Hematopoietic multipotent progenitor cell treated with erythropoietin and hydrocortisone succinate and interleukin-3 and kit ligand, for 4 days (in vitro differentiated cells): ENCODE results near the gene ARL10.

Experiments
- DNase-seq: peaks from one replicate; pipeline ENCODE4 v3.0.0-alpha.2; 2015

Gene ARL10

GRCh38 chr5:176362233-176362490 lies 3.1 kb upstream of the ARL10 start:
- no peak for DNase-seq

DNA sequence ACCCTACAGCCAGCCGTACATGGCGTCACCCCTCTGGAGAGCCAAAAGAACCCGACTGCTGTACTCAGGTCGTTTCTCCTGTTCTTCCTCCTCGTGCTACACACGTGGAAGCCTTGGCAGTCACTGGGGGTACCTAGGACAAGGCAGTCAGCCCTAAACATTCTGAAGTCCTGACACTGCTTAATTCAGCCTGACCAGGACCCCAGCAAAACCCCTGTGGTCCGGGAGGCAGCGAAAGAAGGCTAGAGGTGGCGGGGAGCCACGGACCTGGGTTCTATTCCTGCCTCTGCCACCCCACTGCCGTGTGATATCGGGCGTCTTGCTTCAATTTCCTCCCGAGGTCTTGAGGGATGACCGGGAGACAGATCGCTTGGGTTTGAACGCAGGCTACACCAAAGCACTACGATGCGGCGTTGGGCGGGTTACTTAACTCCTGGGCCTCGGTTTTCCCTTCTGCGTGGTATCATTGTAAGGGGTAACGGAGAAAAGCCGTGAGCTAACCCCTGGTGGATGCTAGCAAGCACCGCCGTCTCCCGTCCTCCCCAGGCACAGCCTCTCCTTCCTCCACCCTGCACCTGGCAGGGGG lies 429 bp upstream of the ARL10 start:
- DNase-seq: no peak

- no peak for DNase-seq
Measured at GRCh38 chr5:176366232-176366894, 1.1 kb downstream of the ARL10 start.

- DNase-seq: no peak
Measured at GRCh38 chr5:176368726-176369125, 3.4 kb downstream of the ARL10 start.

DNA sequence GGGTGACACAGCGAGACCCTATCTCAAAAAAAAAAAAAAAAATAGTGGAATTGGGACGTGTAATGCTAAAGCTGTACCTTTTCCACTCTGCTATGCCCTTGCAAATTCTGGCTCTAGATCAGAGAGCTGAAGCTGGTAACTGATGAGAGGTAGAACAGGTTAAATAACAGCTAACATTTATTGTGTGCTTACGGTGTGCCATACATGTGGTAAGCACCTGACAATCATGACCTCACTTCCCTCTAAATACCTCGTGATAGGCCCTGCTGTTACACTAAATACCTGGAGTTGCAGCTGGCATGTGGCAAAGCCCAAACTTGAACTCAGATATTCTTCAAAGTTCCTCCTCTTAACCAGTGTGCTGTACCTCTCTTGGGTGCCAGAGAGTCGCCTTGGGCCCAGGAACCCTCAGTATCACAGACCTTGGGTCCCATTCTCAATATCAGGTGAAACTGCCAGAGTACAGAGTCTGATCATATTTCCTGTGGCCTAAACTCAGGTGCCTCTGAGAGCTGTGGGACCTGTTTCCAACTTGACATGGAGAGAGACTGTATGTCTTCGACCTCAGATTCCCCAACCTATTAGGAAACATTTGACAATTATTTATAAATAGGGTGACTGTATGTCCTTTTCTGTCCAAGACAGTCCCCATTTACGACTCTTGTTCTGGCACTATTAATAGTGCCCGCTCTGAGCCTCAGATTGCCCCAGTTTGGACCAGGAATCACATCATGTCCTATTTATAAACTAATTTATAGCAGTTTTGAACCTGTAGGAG lies 4.8 kb downstream of the ARL10 start:
- DNase-seq: no peak

GRCh38 chr5:176371621-176372539 lies 6.6 kb downstream of the ARL10 start:
- no peak for DNase-seq

DNA sequence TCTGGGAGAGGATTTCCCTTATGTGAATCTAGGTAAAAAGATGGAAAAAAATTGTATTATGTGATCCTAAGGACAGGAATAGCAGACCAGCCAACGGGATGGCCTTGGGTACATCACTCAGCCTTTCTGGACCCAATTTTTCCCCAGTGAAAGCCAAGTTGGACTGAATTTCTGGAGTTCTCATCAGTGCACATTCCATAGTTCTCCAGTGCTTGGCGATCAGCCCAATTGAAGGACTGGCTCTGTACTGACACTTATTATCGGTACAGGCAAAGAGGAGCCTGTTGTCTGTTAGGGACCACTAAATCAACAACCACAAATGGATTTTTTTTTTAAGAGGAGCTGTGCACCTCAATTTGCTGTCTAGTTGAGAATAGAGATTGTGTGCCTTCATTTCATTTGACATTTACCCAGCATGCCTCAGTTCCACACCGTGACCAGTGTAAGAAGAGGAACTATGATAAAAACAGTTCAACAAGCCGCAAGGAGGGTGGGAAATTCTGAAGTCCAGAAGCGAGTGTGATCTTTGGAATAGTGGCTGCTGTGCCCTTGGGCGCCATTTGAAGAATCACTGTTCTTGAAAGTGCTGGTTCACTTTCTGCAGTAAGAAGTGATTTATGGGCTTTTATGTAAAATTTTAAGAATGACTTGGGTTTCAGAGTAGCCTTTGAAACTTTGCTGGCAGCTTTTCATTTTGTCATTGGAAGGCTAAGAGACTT lies 8.0 kb downstream of the ARL10 start:
- peak; percentile 75 for DNase-seq

DNA sequence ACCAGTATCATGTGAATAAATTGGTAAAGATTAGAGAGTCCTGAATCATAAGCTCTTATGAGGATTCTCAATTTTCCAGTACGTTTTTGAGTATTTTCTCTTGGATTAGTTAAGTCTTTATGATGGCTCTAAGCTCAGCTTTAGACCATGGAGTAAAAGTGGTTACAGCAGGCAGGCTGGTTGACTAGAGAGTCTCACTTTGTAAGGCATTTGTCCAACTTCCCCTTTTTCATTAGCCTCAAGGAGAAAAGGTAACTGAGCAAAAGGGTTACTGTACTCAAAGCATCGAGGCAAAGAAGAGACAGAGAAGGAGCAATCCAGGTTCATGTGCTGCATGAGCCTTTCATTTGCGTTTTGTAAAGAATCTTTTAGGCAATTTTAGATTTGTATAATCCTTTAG lies 14.6 kb downstream of the ARL10 start:
- peak; percentile 69 for DNase-seq

GRCh38 chr5:176381423-176381822 lies 16.1 kb downstream of the ARL10 start:
- no peak for DNase-seq

- DNase-seq: no peak
Measured at GRCh38 chr5:176381979-176382378, 16.7 kb downstream of the ARL10 start.

GRCh38 chr5:176382721-176383120 lies 17.4 kb downstream of the ARL10 start:
- no peak for DNase-seq

DNA sequence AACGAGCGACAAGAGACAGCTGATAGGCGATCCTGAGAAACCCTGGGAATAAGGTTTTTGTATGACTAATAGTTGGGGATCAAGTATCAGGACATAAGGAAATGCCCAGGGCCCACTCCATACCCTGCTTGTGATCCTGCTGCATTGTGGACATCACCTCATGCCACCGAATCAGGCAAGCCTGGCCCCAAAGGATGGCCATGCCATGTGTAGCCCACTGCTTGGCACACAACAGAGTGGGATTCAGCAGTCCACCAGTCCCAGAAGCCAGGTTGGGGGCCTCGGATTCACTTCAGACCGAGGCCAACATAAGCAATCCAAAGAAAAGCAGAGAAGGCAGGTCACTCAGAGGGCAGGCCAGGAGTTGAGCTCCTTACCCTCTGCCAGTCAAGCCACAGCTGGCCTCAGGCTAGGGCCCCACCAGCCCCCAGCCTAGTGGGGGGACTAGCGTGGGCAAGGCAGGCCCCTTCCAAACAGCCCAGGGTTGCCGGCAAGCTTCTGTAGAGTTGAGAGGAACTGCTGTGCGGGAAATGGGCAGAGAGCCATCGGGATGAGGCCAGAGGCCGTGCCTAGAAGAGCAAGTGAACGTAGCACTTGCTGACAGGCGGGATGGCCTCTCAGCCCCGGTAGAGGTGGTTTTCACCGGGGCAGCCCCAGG lies 18.1 kb downstream of the ARL10 start:
- no peak for DNase-seq

DNA sequence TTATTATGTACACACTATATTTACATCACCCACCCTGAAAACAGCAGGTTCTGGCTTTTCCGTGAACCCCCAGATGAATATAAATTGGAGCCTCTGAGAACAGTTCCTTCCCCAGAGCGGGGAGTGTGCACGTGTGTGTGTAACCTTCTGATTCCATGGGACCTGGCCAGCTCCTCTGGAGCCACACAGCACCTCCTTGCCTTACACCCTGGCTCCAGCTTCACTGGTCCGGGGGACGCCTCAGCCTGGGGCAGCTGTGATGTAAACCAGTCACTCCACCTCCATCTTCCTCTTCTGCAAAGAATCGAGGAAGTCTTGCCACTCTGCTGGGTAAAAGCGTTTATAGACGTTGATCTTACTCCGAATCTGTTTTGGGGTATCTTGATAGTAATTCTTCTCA lies 18.7 kb downstream of the ARL10 start:
- no peak for DNase-seq

GRCh38 chr5:176384366-176384930 lies 19.2 kb downstream of the ARL10 start:
- DNase-seq: no peak

GRCh38 chr5:176384991-176385390 lies 19.7 kb downstream of the ARL10 start:
- no peak for DNase-seq

GRCh38 chr5:176386491-176386890 lies 21.2 kb downstream of the ARL10 start:
- DNase-seq: no peak

DNA sequence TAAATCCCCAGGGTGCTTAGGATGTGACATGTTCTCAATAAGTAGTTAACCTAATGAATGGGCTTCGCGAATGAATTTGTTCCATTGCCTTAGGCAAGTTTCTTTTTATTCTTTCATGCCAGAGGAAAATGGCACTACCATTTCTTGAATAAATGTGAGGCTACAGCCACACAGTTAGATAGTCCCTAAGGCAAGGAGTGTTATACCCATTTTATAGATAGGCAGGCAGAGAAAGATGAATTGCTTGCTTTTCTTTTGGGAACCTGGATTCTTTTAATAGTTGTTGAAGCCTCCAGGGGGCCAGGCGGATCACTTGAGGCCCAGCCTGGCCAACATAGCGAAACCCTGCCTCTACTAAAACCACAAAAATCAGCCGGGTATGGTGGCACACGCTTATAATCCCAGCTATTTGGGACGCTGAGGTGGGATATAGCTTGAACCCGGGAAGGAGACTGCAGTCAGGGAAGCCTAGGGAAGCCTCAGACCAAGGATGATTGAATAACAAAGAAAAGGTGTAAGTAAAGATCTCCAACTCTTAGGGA lies 22.2 kb downstream of the ARL10 start:
- DNase-seq: peak; percentile 65

DNA sequence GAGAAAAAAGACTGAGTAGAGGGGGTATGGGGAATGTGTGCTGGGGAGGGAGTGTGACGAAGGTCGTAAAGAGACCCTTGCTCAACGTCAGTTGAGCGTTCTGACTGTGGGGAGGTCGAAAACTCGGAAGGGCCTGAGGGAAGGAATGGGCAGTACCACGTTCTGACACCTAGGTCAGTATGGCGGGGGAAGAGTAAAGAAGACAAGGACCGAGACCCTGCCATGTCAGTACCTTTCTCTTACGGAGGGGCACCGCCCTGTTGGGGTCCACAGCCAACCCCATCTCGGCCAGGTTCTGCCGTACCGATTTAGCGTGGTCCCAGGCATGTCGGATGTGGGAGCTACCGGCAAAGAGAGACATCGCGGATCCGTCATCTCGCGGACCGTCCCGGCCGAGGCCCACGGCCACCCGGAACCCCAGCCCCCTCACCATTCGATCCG lies 22.7 kb downstream of the ARL10 start:
- peak; percentile 72 for DNase-seq

DNA sequence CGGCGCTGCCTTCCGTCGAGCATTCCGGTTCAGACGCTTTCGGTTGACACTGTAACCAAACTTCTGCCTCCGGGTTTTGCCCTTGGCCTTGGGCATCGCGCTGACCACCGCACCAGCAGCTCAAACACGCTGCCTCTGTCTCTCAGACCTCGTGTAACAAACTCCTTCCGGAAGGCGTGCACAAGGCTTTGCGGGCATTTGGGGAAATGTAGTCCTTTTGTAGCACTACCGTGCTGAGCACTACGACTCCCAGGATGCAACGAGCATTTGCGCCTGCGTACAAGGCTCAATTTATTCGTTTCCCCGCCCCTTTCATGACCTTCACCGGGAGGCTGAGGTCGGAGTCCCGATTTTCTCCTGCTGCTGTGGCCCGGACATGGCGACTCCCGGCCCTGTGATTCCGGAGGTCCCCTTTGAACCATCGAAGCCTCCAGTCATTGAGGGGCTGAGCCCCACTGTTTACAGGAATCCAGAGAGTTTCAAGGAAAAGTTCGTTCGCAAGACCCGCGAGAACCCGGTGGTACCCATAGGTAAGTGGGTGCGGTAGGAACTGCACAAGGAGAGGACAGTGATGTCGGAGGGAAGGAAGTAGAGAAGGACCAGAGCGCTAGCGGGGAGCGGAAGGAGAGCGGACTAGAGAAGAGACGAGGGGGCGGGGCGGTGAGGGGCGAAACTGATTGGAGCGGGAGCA lies 23.3 kb downstream of the ARL10 start, which contains the start of the genes HIGD2A and NOP16:
TSS of gene HIGD2A (plus strand) at position 308 of the 691 bp plus-strand sequence. CDS start at position 377, 69 bp downstream.
TSS of gene NOP16 (minus strand) at position 155 of the 691 bp plus-strand sequence. CDS start at position 96, 59 bp downstream.
- peak; percentile 100 for DNase-seq
